HEK293 (cell line): ENCODE results near the gene WFDC10A.
"Not testable (repeated sequence)": the region's sequence is repeated elsewhere in the genome, so short reads cannot be mapped to it uniquely, and the experiment has no call there.

Source experiments
- CTCF ChIA-PET: fragments of 350-600 bp; formaldehyde crosslinking; extraction: SDS; loops from one replicate; lab custom pipeline; 2021; ENCODE audit warnings: antibody characterized with exemption; lab: Yijun Ruan, JAX
- POLR2A ChIA-PET: fragments of 300-600 bp; formaldehyde crosslinking; extraction: SDS; loops from one replicate; lab custom pipeline; 2020; ENCODE audit warnings: antibody characterized with exemption, inconsistent platforms; lab: Yijun Ruan, JAX
- H3K27ac ChIP-seq: fragments of 200-500 bp; sonication (Bioruptor generic); 2 replicates; pipeline ENCODE4 v1.5.1; 2014; ENCODE audit warnings: low read depth, low read length, control low read depth, inconsistent platforms; ENCODE audit errors: extremely low read depth
- H3K36me3 ChIP-seq, 2 experiments: fragments of 200-500 bp in 1 of 2; sonication (Bioruptor generic) in 1 of 2; 1 replicate in 1 of 2; 2 replicates in 1 of 2; pipeline ENCODE4 v1.5.1; 2014 to 2017; ENCODE audit warnings: inconsistent platforms in 2 of 2, low read length in 2 of 2; ENCODE audit not compliant: control insufficient read depth in 2 of 2, insufficient read depth in 1 of 2
- H3K4me1 ChIP-seq: fragments of 200-500 bp; sonication (Bioruptor generic); 2 replicates; pipeline ENCODE4 v1.5.1; 2014; ENCODE audit warnings: mild to moderate bottlenecking, low read length, inconsistent platforms; ENCODE audit not compliant: control insufficient read depth, insufficient read depth
- H3K4me3 ChIP-seq: 2 replicates; pipeline ENCODE4 v1.5.1; 2011; ENCODE audit warnings: low read depth, mild to moderate bottlenecking, control low read depth, low read length, moderate library complexity
- H3K9me3 ChIP-seq: fragments of 200-500 bp; sonication (Bioruptor generic); 2 replicates; pipeline ENCODE4 v1.5.1; 2014; ENCODE audit warnings: low read depth, low read length, inconsistent platforms; ENCODE audit not compliant: control insufficient read depth, insufficient read depth
- GFI1B ChIP-seq: fragments of 450-650 bp; formaldehyde crosslinking; IDR thresholded peaks from 2 replicates; pipeline ENCODE4 v1.5.1; 2016; ENCODE audit warnings: missing biosample characterization, missing genetic modification characterization
- KLF17 ChIP-seq: fragments of 450-650 bp; formaldehyde crosslinking; IDR thresholded peaks from 2 replicates; pipeline ENCODE4 v1.5.1; 2016; ENCODE audit warnings: missing biosample characterization, missing genetic modification characterization
- KLF9 ChIP-seq: fragments of 450-650 bp; formaldehyde crosslinking; IDR thresholded peaks from 2 replicates; pipeline ENCODE4 v1.5.1; 2016; ENCODE audit warnings: missing biosample characterization, missing genetic modification characterization, low read depth
- MYNN ChIP-seq: fragments of 450-650 bp; formaldehyde crosslinking; IDR thresholded peaks from 2 replicates; pipeline ENCODE4 v1.5.1; 2016; ENCODE audit warnings: missing biosample characterization, missing genetic modification characterization, borderline replicate concordance
- YY2 ChIP-seq: fragments of 450-650 bp; formaldehyde crosslinking; IDR thresholded peaks from 2 replicates; pipeline ENCODE4 v1.5.1; 2016; ENCODE audit warnings: missing biosample characterization, missing genetic modification characterization
- ZBTB10 ChIP-seq: fragments of 450-650 bp; formaldehyde crosslinking; IDR thresholded peaks from 2 replicates; pipeline ENCODE4 v1.5.1; 2016; ENCODE audit warnings: missing biosample characterization, missing genetic modification characterization
- ZBTB26 ChIP-seq: fragments of 450-650 bp; formaldehyde crosslinking; optimal IDR thresholded peaks from 2 replicates; pipeline ENCODE3; 2016; ENCODE audit warnings: missing biosample characterization, mild to moderate bottlenecking, missing genetic modification characterization
- ZBTB8A ChIP-seq: fragments of 450-650 bp; formaldehyde crosslinking; IDR thresholded peaks from 2 replicates; pipeline ENCODE4 v1.5.1; 2016; ENCODE audit warnings: missing biosample characterization, missing genetic modification characterization
- ZNF214 ChIP-seq: fragments of 450-650 bp; formaldehyde crosslinking; IDR thresholded peaks from 2 replicates; pipeline ENCODE4 v1.5.1; 2017; ENCODE audit warnings: missing biosample characterization, mild to moderate bottlenecking, missing genetic modification characterization, borderline replicate concordance
- ZNF239 ChIP-seq: fragments of 450-650 bp; formaldehyde crosslinking; IDR thresholded peaks from 2 replicates; pipeline ENCODE4 v1.5.1; 2016; ENCODE audit warnings: missing biosample characterization, missing genetic modification characterization
- ZNF404 ChIP-seq: fragments of 450-650 bp; formaldehyde crosslinking; IDR thresholded peaks from 2 replicates; pipeline ENCODE4 v1.5.1; 2017; ENCODE audit warnings: missing biosample characterization, missing genetic modification characterization
- ZNF48 ChIP-seq: fragments of 450-650 bp; formaldehyde crosslinking; IDR thresholded peaks from 2 replicates; pipeline ENCODE4 v1.5.1; 2016; ENCODE audit warnings: missing biosample characterization, missing genetic modification characterization
- ZNF704 ChIP-seq: fragments of 450-650 bp; formaldehyde crosslinking; IDR thresholded peaks from 2 replicates; pipeline ENCODE4 v1.5.1; 2016; ENCODE audit warnings: missing biosample characterization, missing genetic modification characterization

The WFDC10A gene

GRCh38 chr20:45636513-45636912 is 7.0 kb downstream of the WFDC10A start:
- Histone ChIP-seq H3K4me3 (no peak overlapping the region), H3K27ac (no peak overlapping the region), H3K4me1 (no peaks in the 10 kb centered on the region), H3K36me3 (no peaks in the 10 kb centered on the region), H3K9me3 (no peaks in the 10 kb centered on the region)
- ChIA-PET CTCF (interaction anchor here (0.5 kb wide), 1 partner anchor 49 kb away, joined by 4 read pairs; no protein-coding TSS in a partner anchor), POLR2A (no interaction called here)
- no peak for TF ChIP-seq KLF9 (tag by site-specific recombination)
- no peak for TF ChIP-seq ZBTB10 (tag by site-specific recombination)
- TF ChIP-seq GFI1B = no peak
- no peak for TF ChIP-seq ZNF48 (tag by site-specific recombination)
- TF ChIP-seq ZNF404 (tag by site-specific recombination) = no peak
- TF ChIP-seq ZNF704 (tag by site-specific recombination) = no peak
- no peak for TF ChIP-seq MYNN (tag by site-specific recombination)
- TF ChIP-seq KLF17 (tag by site-specific recombination) = no peak
- no peak for TF ChIP-seq ZNF239
- TF ChIP-seq ZBTB26 = no peak
- no peak for TF ChIP-seq YY2
- no peak for TF ChIP-seq ZNF214 (tag by site-specific recombination)

GRCh38 chr20:45639687-45640086 is 10.1 kb downstream of the WFDC10A start:
- H3K27ac ChIP-seq = no peak overlapping the region
- no peak for TF ChIP-seq ZBTB8A
- TF ChIP-seq, all 188 proteins: peak for 0
- Histone ChIP-seq H3K9me3 (no peaks in the 10 kb centered on the region), H3K4me3 (no peak overlapping the region), H3K36me3 (no peaks in the 10 kb centered on the region), H3K4me1 (no peaks in the 10 kb centered on the region)
- CTCF ChIA-PET = interaction anchor here (2.7 kb wide), 1 partner anchor 10 kb away, joined by 9 read pairs; the partner anchor contains the start of gene WFDC10A
- POLR2A ChIA-PET = no interaction called here

GRCh38 chr20:45641076-45641475 is 11.5 kb downstream of the WFDC10A start:
- H3K9me3 ChIP-seq, H3K27ac ChIP-seq, H3K4me3 ChIP-seq, POLR2A ChIA-PET, H3K36me3 ChIP-seq, H3K4me1 ChIP-seq: not testable (repeated sequence)
- CTCF ChIA-PET = interaction anchor here (0.7 kb wide), 1 partner anchor 9 kb away, joined by 3 read pairs; no protein-coding TSS in a partner anchor

- H3K36me3 ChIP-seq, POLR2A ChIA-PET, H3K27ac ChIP-seq, H3K9me3 ChIP-seq, H3K4me3 ChIP-seq, CTCF ChIA-PET, H3K4me1 ChIP-seq: not testable (repeated sequence)
These were observed 16.3 kb downstream of the WFDC10A start for GRCh38 chr20:45645869-45646268.
